HG03045 (cell line): Measurements from ENCODE around the gene USP24.
A peak's percentile ranks its signal among the peaks of the same experiment; 100 is the strongest.

Experiments
- ATAC-seq: cut with Tn5 transposase; IDR thresholded peaks from one replicate; pipeline ENCODE4 v1.9.1; 2021; ENCODE audit warnings: mild to moderate bottlenecking, moderate library complexity; ENCODE audit not compliant: unreplicated experiment

Gene USP24

GRCh38 chr1:55168353-55168752 is 46.8 kb downstream of the USP24 start:
- no peak for ATAC-seq

GRCh38 chr1:55167224-55167871 is 47.8 kb downstream of the USP24 start:
- ATAC-seq, result no peak

GRCh38 chr1:55164906-55165305 is 50.3 kb downstream of the USP24 start:
- ATAC-seq, result no peak

GRCh38 chr1:55159571-55159970 is 55.6 kb downstream of the USP24 start:
- ATAC-seq, result no peak

GRCh38 chr1:55156608-55157007 is 58.6 kb downstream of the USP24 start:
- ATAC-seq, result no peak

GRCh38 chr1:55156093-55156492 is 59.1 kb downstream of the USP24 start:
- no peak for ATAC-seq

GRCh38 chr1:55155522-55155921 is 59.6 kb downstream of the USP24 start:
- ATAC-seq, result no peak

GRCh38 chr1:55154616-55155015 is 60.5 kb downstream of the USP24 start:
- ATAC-seq, result no peak

- ATAC-seq, result no peak
Measured at GRCh38 chr1:55153031-55153430, 62.1 kb downstream of the USP24 start.

- ATAC-seq, result peak; percentile 46
Measured at GRCh38 chr1:55150880-55151588, 64.1 kb downstream of the USP24 start.

- ATAC-seq, result no peak
Measured at GRCh38 chr1:55148676-55149075, 66.5 kb downstream of the USP24 start.

- ATAC-seq, result no peak
Measured at GRCh38 chr1:55147524-55147923, 67.6 kb downstream of the USP24 start.

GRCh38 chr1:55146781-55147180 is 68.4 kb downstream of the USP24 start:
- no peak for ATAC-seq

GRCh38 chr1:55144886-55145285 is 70.3 kb downstream of the USP24 start:
- ATAC-seq, result no peak

GRCh38 chr1:55143684-55144083 is 71.5 kb downstream of the USP24 start:
- ATAC-seq, result no peak

- no peak for ATAC-seq
Measured at GRCh38 chr1:55141295-55141893, 73.8 kb downstream of the USP24 start.

- ATAC-seq, result peak; percentile 79
Measured at GRCh38 chr1:55140546-55140983, 74.6 kb downstream of the USP24 start.

GRCh38 chr1:55140137-55140536 is 75.0 kb downstream of the USP24 start:
- no peak for ATAC-seq

GRCh38 chr1:55138823-55139222 is 76.3 kb downstream of the USP24 start:
- no peak for ATAC-seq

GRCh38 chr1:55134152-55134808 is 80.9 kb downstream of the USP24 start:
- ATAC-seq, result no peak

GRCh38 chr1:55131801-55132200 is 83.4 kb downstream of the USP24 start:
- ATAC-seq, result no peak

GRCh38 chr1:55131218-55131617 is 83.9 kb downstream of the USP24 start:
- ATAC-seq, result no peak
